ENCODE results near the gene GSAP.

DNA sequence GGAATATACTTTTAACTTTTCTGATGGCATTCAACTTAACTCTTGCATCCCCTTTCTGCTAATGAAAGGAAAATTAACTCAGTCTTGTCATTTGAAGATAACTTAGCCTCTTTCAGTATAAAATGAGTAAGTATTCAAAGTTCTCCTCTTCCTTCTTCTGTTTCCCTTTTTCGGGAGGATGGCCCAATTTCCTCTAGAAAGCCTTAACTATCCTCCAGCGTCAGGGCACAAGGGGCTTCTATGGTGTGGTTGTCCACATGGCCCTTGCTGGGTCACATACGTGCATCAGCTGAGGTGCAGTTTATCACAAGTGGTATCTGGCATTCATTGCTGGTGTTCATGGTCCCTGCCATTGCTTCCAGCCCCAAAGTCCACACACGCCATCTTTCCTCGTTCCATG lies 17.8 kb upstream of the GSAP start:
- no peak for TF ChIP-seq SMC3 (IDR thresholded peaks at IDR 0.05; ENCODE audit: low read depth, low read length)
- no peak for TF ChIP-seq RCOR1 (IDR thresholded peaks at IDR 0.05; ENCODE audit: low read length)
- no peak for TF ChIP-seq CTCF (IDR thresholded peaks at IDR 0.05)
- TF ChIP-seq CHD2 (IDR thresholded peaks at IDR 0.05; ENCODE audit: low read length, partially characterized antibody): no peak
- TF ChIP-seq POLR2AphosphoS5 (IDR thresholded peaks at IDR 0.05; ENCODE audit: low read depth, low read length): no peak
- TF ChIP-seq REST (IDR thresholded peaks at IDR 0.05; ENCODE audit: low read depth, low read length): no peak
- no peak for TF ChIP-seq GABPA (IDR thresholded peaks at IDR 0.05; ENCODE audit: low read depth)
